Thoracic aorta (tissue), 2 donors: ENCODE data around the gene LPCAT4. TPM values are rescaled to one million over a fixed set of nuclear protein-coding genes. Genes with fewer than 3 reads are reported as not detected.
"Not testable (repeated sequence)": the region's sequence is repeated elsewhere in the genome, so short reads cannot be mapped to it uniquely, and the experiment has no call there.

Experiments used
- ATAC-seq: fragments of 150-250 bp; one replicate; pipeline ENCODE4 v1.8.0; 2017; ENCODE audit warnings: low read depth; ENCODE audit not compliant: insufficient number of reproducible peaks, low FRiP score
- DNase-seq: peaks from one replicate; pipeline ENCODE4 v3.0.0-alpha.2; 2020; ENCODE audit warnings: low spot score
- H3K27ac ChIP-seq, 2 donors: fragments of 200-600 bp; sonication (generic); 1 replicate in 1 of 2; 2 replicates in 1 of 2; pipeline ENCODE4 v1.5.1; 2016; ENCODE audit warnings: mild to moderate bottlenecking in 2 of 2, moderate library complexity in 2 of 2
- H3K27me3 ChIP-seq: fragments of 200-600 bp; sonication (generic); replicated peaks from 2 replicates; pipeline ENCODE4 v1.6.0; 2016; ENCODE audit warnings: mild to moderate bottlenecking; ENCODE audit not compliant: insufficient read depth
- H3K36me3 ChIP-seq: fragments of 200-600 bp; sonication (generic); one replicate; pipeline ENCODE4 v1.5.1; 2016
- H3K4me1 ChIP-seq, 2 donors: fragments of 200-600 bp; sonication (generic); 1 replicate in 1 of 2; 2 replicates in 1 of 2; pipeline versions ENCODE4 v1.5.1 to v1.6.0; 2016; ENCODE audit warnings: low read depth in 2 of 2, mild to moderate bottlenecking in 1 of 2; ENCODE audit not compliant: control insufficient read depth in 1 of 2
- H3K4me3 ChIP-seq: fragments of 200-600 bp; sonication (generic); 2 replicates; pipeline ENCODE4 v1.5.1; 2016; ENCODE audit warnings: mild to moderate bottlenecking
- H3K9me3 ChIP-seq: fragments of 200-600 bp; sonication (generic); 2 replicates; pipeline ENCODE4 v1.5.1; 2016
- CTCF ChIP-seq: fragments of 200-600 bp; sonication (generic); IDR thresholded peaks from one replicate; pipeline ENCODE4 v1.5.1; 2019; ENCODE audit warnings: antibody characterized with exemption
- total RNA-seq, 2 donors: library from RNA; depleted of rRNA; stranded (reverse); fragments of >200 nt; gene quantifications; one replicate each; pipeline versions ENCODE4 v1.1.0 to v1.2.3, GENCODE V29; 2016

Gene LPCAT4
- total RNA-seq, 2 donors from 2014 or later = 13.1 to 20.0 TPM

DNA sequence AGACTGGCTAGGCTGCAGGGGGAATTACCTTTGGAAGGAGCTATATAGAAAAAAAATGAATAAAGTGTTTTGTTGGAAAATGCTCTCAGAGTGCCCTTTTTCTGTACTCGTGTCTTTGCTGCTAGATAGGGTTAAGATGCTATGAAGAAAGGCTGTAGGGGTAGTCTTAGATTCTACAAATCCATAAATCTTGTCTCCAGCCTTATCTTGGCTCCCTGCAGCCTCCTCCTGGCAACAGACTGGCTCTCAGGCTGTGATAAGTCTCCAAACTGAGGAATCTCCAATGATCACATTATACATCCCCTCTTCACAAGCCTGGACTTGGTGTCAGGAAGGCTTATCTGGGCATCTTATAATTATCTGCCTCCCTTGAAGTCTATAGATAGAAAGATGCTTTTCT is 9.3 kb downstream of the LPCAT4 start:
- H3K36me3 ChIP-seq = peaks cover 11% of the 10 kb centered on the region
- ATAC-seq = no peak

GRCh38 chr15:34355241-34355640 is 11.8 kb downstream of the LPCAT4 start:
- Histone ChIP-seq H3K36me3 (peaks cover 3% of the 10 kb centered on the region), H3K27me3 (no peaks in the 10 kb centered on the region), H3K4me1 (no peaks in the 10 kb centered on the region), H3K27ac (no peak overlapping the region), H3K4me3 (no peak overlapping the region), H3K9me3 (no peaks in the 10 kb centered on the region)
- no peak for ATAC-seq
- DNase-seq = no peak
- TF ChIP-seq CTCF = no peak

More for the DNA sequence above, 9.3 kb downstream of the LPCAT4 start:
- H3K4me1 ChIP-seq = no peaks in the 10 kb centered on the region
- DNase-seq = no peak
- no peaks in the 10 kb centered on the region for H3K27me3 ChIP-seq
- H3K27ac ChIP-seq = no peak overlapping the region
- H3K9me3 ChIP-seq = no peaks in the 10 kb centered on the region
- no peak overlapping the region for H3K4me3 ChIP-seq
- TF ChIP-seq CTCF = no peak

GRCh38 chr15:34354286-34354685 is 12.7 kb downstream of the LPCAT4 start:
- H3K4me3 ChIP-seq = no peak overlapping the region
- TF ChIP-seq CTCF = no peak
- no peaks in the 10 kb centered on the region for H3K27me3 ChIP-seq
- ATAC-seq (no peak), DNase-seq (no peak)
- H3K9me3 ChIP-seq = no peaks in the 10 kb centered on the region
- no peaks in the 10 kb centered on the region for H3K4me1 ChIP-seq
- peaks cover under 1% of the 10 kb centered on the region for H3K36me3 ChIP-seq
- no peak overlapping the region for H3K27ac ChIP-seq

- ATAC-seq (no peak), DNase-seq (no peak)
- no peak overlapping the region for H3K27ac ChIP-seq
- TF ChIP-seq CTCF = no peak
- no peaks in the 10 kb centered on the region for H3K9me3 ChIP-seq
- no peaks in the 10 kb centered on the region for H3K27me3 ChIP-seq
- no peak overlapping the region for H3K4me3 ChIP-seq
- H3K36me3 ChIP-seq = no peaks in the 10 kb centered on the region
- H3K4me1 ChIP-seq = no peaks in the 10 kb centered on the region
These were observed 13.4 kb downstream of the LPCAT4 start for GRCh38 chr15:34353627-34354026.

GRCh38 chr15:34352996-34353395 is 14.0 kb downstream of the LPCAT4 start:
- not testable (repeated sequence) for DNase-seq, H3K4me3 ChIP-seq, H3K4me1 ChIP-seq, H3K27ac ChIP-seq, H3K9me3 ChIP-seq, ATAC-seq, H3K27me3 ChIP-seq, H3K36me3 ChIP-seq

GRCh38 chr15:34349769-34350168 is 17.2 kb downstream of the LPCAT4 start:
- no peak for TF ChIP-seq CTCF
- H3K9me3 ChIP-seq = no peaks in the 10 kb centered on the region
- DNase-seq (no peak), ATAC-seq (no peak)
- no peak overlapping the region for H3K27ac ChIP-seq
- H3K27me3 ChIP-seq = no peaks in the 10 kb centered on the region
- no peak overlapping the region for H3K4me3 ChIP-seq
- H3K4me1 ChIP-seq = no peaks in the 10 kb centered on the region
- H3K36me3 ChIP-seq = no peaks in the 10 kb centered on the region
